Stimulated activated CD4-positive, alpha-beta T cell treated with anti-CD3 and anti-CD28 coated beads, Interleukin-15, amount 100 ng/mL, for 24 hours (primary cell): ENCODE data around the gene TEKTIP1.
A peak's percentile ranks its signal among the peaks of the same experiment; 100 is the strongest.

Experiments used
- DNase-seq: peaks from one replicate; pipeline ENCODE4 v3.0.0-alpha.2; 2020

The TEKTIP1 gene

DNA sequence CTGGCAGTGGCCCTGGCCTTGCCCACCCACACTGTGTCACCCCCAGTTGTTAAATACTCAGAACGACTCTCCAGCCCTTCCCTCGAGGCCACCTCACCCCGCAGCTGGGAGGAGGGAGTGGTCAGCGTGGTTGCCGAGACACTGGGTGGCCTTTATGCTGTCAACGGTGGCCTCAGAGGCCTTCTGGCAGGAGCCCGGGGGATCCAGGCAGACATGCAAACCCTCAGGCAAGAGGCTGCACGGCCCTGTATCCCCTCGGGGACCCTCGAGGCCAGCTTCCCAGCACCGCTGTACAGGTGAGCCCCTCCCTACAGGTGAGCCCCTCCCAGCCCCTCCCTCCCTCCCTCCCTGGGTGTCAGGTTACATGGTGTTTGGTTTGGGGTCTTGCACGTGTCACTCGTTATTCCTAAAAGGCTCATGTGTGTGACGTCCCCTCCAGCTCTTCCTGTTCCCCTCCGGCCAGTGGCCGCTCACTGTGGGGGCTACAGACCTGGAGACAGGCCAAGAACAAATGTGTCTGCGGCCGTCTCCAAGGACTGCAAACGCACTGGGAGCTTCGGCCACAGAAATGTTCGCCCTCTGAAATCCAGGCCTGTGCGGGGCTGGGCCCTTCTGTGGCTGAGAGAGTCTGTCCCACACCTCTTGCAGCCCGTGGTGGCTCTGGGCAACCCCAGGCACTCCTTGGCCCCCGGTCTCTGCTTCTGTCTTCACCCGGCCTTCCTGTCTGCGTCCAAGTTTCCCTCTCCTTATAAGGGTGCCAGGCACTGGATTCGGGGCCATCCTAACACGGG is at the start of gene TEKTIP1:
Gene TEKTIP1, plus strand, starts transcription at position 210 of the 791 bp plus-strand sequence. Its CDS starts 4 bp downstream, at position 214.
- DNase-seq = no peak

DNA sequence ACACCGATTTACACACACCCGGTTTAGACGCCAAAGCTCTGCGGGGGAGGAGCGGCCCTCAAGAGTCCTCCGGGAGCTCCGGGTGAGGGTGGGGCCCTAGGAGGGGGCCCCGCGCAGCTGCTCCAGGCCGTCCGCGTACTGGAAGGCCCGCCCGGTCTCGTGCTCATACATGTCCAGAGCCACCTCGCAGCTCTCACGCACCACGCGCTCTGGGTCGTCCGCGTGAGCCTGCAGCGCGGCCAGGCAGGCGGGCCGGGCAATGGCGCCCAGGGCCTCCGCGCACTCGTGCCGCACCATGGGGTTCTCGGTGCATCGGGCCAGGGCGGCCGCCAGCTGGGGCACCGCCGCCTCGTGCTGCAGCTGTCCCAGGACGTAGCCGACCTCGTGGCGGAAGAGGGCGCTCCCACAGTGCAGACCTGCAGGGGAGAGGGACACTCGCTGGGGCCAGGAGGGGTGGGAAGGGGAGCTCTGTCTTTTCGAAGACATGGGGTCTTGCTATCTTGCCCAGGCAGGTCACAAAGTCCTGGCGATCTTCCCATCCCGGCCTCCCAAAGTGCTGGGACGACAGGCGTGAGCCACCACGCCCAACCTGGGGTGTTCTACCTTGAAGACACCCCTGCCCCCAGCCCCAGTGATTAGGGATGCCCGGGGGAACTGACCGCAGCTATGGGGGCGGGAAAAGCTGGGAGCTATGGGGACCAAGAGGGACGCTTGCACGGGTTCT is 47.4 kb upstream of the TEKTIP1 start:
- DNase-seq = no peak

DNA sequence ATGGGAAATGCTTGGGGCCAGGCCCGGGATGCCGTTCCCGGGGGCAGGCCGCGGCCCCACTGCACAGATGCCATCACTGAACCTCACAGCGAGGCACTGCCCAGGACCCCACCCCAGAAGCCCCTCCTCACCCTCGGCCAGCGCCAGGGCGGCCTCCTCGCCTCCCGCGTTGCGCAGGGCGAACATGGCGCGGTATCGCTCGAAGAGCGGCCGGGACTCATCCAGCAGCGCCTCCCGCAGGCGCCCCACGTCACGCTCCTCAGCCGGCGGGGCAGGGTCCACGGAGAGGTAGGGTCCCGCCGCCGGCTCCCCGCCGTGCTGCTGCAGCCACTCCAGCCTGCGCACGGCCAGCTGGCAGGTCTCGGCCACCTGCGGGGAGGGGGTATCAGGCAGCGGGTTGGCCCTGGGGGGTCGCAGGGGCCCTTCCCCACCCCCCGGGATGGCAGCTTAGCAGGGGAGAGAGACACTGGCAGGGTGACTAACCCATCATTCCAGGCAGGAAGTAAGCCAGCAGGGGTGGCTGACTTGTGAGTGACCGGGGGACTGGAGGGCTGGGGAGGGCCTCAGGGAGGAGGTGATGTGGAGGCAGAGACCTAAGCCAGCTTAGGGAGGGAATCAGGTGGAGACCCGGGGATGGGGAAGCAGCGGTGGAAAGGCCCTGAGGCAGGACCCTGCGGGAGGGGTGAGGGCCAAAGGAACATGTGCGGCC is 46.7 kb upstream of the TEKTIP1 start:
- no peak for DNase-seq

DNA sequence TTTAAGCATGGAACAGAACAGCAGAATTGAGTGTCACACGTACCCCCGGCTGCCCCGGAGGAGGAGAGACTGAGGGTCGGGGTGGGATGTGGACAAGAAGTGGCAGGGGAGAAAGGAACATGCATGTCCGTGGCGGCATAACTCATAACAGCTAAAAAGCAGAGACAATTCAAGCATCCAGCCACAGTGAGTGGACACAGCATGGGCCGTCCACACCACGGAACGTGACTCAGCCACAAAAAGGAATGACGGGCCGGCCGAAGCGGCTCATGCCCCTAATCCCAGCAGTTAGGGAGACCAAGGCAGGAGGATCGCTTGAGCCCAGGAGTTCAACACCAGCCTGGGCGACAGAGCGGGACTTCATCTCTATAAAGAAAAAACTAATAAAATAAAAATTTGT is 46.1 kb upstream of the TEKTIP1 start:
- DNase-seq = no peak

DNA sequence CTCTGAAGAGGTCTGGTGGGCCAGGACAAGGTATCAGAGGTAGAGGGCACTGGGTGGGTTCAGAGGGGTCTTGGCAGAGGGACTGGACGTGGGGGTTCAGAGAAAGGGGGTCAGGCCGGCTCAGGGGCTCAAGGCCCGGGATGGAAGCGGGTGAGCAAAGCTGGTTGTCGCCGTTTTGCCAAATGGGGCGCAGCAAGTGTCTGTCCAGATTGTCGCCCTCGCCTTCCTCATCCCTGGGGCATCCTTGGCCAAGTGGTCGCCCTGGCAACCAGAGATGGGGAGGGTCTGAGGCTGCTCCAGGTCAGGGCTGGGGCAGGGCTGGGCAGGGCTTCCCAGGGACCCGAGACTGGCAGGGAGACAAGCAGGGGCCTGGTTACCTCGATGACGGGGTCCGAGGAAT is 45.3 kb upstream of the TEKTIP1 start:
- DNase-seq = no peak

DNA sequence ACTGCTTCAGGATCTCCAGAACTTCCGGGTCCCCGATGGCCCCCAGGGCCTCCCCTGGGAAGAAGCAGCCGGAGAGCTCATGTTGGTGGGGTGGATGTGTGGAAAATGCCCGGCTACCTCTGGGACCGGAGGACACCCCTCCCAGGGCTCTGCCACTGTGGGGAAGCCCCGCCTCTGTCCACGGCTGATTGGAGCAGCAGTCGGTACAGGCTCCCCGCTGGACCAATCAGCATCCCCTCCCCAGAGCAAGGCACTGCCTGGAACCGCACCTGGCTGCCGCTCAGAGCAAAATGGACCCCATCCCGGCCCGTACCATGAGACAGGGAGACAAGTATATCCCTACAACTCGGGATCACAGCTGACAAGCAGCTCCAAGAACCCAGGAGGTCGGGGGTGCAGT is 44.9 kb upstream of the TEKTIP1 start:
- peak; percentile 61 for DNase-seq

DNA sequence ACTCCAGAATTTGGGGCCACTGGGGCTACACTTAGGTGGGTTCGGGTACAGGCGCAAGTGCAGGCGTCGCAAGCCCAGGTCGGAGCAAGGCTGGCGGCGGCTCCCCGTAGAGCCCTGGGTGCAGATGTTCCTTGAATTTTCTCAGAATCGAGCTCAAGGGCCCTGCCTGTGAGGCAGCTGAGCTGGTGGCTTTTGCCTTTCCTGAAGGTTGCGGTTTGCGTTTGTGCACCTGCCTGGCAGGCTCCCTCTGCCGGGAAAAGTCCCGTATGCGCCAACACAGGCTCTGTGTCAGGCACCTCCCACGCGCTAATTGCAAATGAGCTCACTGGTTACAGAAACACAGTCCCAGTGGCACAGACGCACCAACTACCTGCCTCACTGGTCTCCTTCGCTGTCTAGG is 44.4 kb upstream of the TEKTIP1 start:
- DNase-seq = peak; percentile 79

DNA sequence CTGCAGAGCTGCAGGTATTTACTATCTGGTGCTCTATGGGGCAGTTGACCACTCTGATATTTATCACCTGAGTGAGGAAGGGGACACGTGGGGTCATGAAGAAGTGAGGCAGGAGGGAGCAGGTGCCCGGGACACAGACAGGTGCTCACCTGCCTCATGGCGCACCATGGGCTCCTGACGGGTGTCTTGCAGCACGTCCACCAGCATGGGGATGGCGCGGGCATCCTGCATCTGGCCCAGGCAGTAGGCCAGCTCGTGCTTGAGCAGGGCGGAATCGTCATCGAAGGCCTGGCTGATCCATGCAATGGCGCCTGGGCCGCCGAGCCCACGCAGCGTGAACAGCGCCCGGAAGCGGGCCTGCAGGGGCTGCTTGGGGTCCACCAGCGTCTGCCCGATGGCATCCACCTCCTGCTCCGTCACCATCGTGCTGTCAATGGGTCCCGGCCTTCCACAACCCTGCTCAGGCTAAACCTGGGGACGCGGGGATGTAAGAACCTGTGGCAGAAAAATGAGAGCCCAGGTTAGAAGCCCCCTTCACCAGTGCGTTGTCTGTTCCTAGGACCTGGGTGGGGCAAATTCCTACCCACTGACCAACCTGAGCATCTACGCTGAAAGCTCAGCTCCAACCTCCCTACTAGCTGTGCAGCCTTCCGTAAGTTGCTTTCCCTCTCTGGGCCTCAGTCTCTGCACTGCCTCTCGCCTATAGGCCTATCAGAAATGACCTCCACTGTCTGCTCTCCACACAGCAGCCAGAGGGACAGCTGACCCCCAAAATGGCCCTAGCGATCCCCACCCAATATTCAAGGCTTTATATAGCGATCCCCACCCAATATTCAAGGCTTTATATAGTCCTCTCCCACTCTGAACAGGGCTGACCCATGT is 42.3 kb upstream of the TEKTIP1 start:
- DNase-seq = no peak

DNA sequence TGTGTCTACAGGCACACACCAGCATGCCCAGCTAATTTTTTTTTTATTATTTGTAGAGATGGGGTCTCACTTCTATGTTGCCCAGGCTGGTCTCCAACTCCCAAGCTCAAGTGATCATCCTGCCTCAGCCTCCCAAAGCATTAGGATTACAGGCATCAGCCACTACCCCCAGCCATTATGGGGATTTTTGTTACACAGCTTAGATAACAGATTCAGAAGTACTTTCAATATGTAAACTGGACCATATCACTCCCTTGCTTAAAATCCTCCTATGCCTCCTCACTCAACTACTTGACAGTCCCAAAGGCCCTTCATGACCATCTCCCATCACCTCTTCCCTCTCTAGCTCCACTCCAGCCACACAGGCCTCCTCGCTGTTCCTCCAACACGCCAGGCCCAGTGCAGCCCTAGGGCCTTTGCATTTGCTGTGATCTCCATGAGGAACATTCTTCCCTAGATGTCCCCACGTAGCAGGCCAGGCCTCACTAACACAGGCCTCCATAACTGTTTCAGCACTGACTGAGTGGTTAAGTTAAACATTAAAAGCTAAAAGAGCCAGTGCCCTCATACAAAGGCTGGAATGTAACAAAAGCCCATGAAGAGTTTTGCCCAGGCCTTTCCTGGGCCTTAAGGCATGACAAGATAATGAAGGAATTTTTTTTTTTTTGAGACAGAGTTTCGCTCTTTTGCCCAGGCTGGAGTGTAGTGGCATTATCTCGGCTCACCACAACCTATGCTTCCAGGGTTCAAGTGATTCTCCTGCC is 41.0 kb upstream of the TEKTIP1 start:
- no peak for DNase-seq

DNA sequence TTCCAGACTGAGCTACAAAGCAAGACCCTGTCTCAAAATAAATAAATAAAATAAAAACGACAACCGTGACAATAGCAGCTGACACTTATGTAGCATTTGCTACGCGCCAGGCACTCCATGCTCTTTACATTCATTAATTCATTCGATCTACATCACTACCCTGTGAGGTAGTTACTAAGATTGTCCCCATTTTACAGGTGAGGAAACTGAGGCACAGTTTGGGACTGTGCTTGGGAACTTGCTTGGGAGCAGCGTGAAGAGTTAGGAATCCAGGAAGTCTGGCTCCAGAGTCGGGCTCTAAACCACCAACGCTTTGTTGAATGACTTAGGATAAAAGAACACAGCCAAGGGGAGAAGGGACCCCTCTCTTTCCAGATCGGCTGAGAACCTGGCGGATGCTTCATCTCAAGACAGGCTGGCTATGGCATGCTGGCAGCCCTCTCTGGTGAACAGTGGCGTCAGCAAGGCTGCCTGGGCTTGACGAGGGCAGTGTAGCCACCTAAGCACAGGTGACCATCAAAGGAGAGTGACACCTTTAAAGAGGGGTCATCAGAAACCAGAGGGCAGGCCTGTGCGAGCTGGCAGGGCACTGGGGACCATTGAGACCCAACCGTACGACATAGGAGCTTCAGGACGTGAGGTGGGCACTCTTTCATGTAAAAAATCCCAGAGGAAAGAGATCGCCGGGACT is 39.1 kb upstream of the TEKTIP1 start:
- no peak for DNase-seq

DNA sequence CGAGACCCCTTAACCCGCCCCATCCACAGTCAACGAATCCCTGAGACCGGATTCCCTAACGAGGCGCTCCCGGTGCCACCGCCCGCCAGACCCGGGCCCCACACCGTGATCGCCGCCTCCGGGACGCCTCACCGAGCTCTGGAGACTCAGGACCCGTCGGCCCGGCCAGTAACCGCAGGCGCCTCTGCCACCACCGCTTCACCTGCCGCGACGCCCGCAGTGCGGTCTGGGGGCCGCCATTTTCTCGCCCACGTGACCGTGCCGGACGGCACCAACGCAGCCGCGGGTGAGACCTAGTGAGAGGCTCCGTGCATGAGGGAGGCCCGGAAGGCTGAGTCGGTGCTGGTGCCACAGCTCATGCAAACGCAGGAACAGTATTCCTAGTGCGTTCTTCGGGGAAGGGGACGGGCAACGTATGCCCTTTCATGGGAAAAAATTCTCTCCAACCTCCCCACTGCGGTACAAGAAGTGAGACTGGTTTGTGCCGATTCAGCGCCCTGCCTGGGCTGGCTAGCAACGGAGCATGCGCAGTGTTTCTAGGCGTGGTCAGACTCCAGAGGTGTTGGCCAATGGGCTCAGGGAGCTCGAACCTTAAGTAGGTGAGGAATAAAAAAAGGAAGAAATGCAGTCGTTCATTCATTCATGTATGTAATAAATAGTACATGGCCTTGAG is 38.4 kb upstream of the TEKTIP1 start, which contains the start of gene DOHH:
Gene DOHH, minus strand, starts transcription at position 246 of the 673 bp plus-strand sequence. CDS start 3,860 bp downstream, outside the sequence.
- DNase-seq = peak; percentile 98

DNA sequence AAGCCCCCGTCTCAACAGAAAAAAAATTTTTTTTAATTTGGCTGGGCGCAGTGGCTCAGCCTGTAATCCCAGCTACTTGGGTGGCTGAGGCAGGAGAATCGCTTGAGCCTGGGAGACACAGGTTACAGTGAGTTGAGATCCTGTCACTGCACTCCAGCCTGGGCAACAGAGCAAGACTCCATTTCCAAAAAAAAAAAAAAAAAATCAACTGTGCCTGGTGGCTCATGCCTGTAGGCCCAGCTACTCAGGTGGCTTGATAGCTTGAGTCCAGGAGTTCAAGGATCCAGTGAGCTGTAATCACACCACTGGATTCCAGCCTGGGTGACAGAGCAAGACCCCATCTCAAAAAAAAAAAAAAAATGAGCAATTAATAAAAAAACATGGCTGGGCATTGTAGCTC is 37.2 kb upstream of the TEKTIP1 start:
- no peak for DNase-seq

DNA sequence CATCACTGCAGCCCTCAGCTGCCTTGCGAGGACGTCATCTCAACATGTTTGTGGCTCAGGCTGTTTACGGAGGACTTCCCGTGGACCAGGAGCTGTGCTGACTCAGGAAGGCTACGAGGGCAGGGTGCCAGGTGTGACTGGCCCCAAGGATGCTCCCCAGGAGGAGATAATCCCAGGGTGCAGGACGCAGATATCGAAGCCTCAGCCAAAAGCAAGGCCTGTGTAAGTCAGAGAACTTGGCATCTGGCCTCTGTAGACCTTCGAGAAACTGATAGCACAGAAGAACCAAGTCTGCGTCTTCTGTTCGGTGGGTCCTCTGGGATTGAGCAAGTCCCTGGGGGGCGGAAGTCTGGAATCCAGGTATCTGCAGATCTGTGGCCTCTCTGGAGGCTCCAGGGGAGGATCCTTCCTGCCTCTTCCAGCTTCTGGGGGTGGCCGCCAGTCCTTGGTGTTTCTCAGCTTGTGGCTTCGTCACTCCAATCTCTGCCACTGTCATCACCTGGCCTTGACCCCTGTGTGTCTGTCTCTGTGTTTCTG is 35.9 kb upstream of the TEKTIP1 start:
- no peak for DNase-seq

DNA sequence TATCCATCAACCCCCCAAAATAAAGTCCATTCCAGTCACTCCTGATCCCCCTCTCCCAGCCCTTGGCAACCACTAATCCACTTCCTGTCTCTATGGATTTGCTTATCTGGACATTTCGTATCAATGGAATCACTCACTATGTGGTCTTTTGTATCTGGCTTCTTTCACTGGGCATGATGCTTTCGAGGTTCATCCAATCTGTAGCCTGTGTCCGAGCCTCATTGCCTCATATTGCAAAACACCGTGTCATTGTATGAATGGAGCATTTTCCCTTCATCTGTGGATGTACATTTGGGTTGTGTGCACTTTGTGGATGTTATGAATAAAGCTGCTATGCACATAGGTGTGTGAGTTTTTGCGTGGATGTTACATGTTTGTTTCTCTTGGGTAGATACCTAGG is 34.2 kb upstream of the TEKTIP1 start:
- DNase-seq = no peak

DNA sequence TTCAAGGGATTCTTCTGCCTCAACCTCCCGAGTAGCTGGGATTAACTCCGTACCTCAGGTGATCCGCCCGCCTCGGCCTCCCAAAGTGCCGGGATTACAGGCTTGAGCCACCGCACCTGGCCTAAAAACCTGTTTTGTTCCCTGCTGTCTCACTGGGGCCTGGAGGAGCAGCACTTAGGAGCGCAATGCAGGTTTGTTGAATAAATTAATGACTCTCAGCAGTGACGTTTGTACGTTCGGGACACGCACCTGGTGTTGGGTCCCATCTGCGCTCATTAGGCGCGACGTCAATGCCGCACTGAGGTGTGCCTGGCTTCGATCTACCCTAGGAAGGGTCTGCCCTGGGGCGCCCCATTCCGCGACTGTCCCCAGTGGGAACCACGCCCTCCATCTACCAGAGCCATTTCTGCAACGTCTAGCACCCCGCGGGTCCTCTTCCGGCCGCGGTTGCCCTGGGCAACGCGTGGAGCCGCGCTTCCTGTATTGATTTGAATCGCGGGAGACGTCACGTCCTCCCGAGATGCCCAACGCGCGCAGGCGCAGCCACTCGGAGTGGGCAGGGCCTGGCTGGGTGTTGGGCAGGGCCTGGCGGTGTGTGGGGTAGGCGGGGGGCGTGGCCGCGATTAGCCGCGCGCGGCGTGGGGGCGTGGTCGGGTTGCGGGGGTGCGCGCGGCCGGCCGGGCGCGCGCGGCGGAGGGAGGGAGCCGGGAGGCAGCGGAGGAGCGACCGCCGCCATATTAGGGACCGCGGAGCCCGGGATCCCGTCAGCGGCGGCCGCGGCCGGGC is 33.2 kb upstream of the TEKTIP1 start, which contains the start of gene FZR1:
Gene FZR1, plus strand, starts transcription at position 714 of the 786 bp plus-strand sequence. CDS start 16,679 bp downstream, outside the sequence.
- peak; percentile 99 for DNase-seq

DNA sequence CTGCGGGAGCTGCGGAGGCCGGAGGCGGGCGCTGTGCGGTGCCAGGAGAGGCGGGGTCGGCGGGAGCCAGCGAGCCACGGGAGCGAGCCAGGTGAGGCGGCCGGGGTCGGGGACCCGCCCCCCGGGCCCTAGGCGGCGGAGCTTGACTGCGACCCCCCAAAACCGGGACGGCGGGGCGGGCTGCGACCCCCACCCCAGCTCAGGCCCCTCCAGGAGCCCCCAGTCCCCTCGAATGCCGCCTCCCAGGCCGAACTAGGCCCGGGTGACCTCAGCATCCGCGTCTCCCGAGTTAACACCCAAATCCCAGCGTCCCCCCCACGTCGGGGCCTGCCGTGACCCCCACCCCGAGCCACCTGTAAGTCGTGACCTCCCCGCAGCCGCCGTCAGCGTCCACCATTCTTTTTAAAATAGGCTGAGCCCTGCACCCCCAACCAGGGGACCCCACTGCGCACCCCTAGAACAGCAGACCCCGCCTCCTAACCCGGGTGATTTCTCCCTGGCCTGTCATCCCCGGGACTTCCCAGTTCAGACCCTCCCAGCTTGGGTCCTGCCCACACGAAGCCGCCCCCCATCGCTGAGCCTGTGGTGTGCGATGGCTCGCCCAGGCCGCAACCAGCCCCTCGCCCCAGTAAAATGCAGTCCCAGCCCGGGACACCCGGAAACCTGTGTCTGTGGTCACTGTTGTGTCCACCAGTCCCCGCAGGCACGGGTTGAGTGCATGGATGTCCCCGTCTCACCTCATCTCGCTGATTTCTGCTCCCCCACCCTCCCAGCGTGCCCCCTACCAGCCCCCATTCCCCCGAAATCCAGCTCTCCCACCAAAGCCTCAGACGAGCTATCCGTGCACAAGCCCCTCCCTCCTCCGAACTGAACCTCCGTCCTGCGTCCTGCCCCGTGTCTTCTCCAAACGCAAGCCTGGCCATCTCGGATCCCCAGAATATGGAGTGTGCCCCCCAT is 32.3 kb upstream of the TEKTIP1 start:
- DNase-seq = peak; percentile 44

DNA sequence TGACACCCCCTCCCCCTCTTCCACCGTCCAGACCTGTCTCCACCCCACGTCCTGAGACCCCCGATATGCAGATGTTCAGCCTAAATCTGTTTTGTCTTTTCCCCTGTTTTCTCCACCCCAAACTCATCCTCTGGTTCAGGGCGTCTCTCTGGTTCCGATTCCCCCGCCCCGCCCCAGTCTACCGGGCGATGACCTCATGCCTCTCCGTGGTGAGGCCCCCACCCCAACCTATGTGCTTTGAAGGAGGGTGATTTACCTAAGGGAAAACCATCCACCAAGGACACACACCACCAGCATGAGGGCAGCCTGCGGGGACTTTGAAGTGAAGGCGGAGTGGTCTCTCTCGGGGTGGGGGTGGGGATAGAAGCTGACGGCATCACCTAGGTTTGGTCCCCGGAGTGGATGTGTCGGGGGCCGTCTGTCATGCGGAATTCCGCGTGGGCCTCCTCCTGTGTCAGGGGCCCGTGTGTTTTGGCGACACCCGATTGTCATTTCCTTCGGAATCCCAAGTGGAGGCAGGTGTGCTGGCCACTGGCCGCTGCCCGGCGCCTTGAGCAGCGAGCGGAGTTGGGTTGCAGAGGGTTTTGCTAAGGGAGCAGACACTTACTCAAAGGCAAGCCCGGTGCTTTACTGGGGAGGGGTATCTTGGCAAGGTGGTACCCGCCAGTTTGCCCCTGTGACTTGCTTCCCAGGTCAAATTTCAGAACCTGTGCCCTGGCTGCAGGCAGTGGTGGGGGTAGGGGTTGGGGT is 31.4 kb upstream of the TEKTIP1 start:
- DNase-seq = peak; percentile 50
